T-helper 1 cell treated with Interleukin-12 subunit alpha and Interleukin-12 subunit beta and Interleukin-4 antibody, amounts not matched to agents 30 μg/mL and 1 μg/mL, for 36 hours (primary cell): ENCODE data around the gene FXYD6.

Source experiments
- H3K27ac Mint-ChIP-seq: one replicate; pipeline ENCODE4 v1.8.0; 2021; ENCODE audit warnings: mild to moderate bottlenecking, mixed read lengths
- H3K27me3 Mint-ChIP-seq: one replicate; pipeline ENCODE4 v1.8.0; 2021; ENCODE audit warnings: low read depth, mixed read lengths
- H3K36me3 Mint-ChIP-seq: one replicate; pipeline ENCODE4 v1.8.0; 2021; ENCODE audit warnings: low read depth, mixed read lengths
- H3K4me1 Mint-ChIP-seq: one replicate; pipeline ENCODE4 v1.8.0; 2021; ENCODE audit warnings: low read depth, mixed read lengths
- H3K4me3 Mint-ChIP-seq: one replicate; pipeline ENCODE4 v1.8.0; 2021; ENCODE audit warnings: mild to moderate bottlenecking, moderate library complexity, mixed read lengths
- H3K9me3 Mint-ChIP-seq: one replicate; pipeline ENCODE4 v1.8.0; 2021; ENCODE audit warnings: mixed read lengths

FXYD6 gene

GRCh38 chr11:117906126-117906525 lies 29.7 kb upstream of the FXYD6 start:
- Mint-ChIP-seq H3K36me3 (no peaks in the 10 kb centered on the region), H3K27ac (no peak overlapping the region), H3K4me1 (peaks cover 11% of the 10 kb centered on the region), H3K4me3 (no peak overlapping the region), H3K9me3 (no peaks in the 10 kb centered on the region), H3K27me3 (no peaks in the 10 kb centered on the region)

DNA sequence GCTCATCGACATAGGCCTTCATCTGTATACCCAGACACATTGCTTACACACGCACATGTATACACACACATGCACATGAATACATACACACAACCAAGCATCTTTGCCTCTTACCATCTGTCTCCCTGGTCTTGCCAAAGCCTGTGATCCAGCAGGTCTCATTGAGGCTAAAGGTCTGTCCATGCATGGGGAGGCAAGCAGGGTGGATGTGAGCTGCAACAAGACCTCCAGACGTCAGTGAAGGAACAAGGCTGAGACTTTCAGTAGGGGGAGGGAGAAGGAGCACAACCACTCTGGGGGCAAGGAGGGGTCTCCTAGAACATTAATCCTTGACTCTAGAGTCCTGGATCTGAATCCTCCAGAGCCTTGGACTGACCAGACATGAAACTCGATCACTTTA lies 29.1 kb upstream of the FXYD6 start:
- peaks cover 11% of the 10 kb centered on the region for H3K4me1 Mint-ChIP-seq
- H3K27me3 Mint-ChIP-seq: no peaks in the 10 kb centered on the region
- H3K9me3 Mint-ChIP-seq: no peaks in the 10 kb centered on the region
- H3K4me3 Mint-ChIP-seq: no peak overlapping the region
- H3K36me3 Mint-ChIP-seq: no peaks in the 10 kb centered on the region
- H3K27ac Mint-ChIP-seq: no peak overlapping the region

DNA sequence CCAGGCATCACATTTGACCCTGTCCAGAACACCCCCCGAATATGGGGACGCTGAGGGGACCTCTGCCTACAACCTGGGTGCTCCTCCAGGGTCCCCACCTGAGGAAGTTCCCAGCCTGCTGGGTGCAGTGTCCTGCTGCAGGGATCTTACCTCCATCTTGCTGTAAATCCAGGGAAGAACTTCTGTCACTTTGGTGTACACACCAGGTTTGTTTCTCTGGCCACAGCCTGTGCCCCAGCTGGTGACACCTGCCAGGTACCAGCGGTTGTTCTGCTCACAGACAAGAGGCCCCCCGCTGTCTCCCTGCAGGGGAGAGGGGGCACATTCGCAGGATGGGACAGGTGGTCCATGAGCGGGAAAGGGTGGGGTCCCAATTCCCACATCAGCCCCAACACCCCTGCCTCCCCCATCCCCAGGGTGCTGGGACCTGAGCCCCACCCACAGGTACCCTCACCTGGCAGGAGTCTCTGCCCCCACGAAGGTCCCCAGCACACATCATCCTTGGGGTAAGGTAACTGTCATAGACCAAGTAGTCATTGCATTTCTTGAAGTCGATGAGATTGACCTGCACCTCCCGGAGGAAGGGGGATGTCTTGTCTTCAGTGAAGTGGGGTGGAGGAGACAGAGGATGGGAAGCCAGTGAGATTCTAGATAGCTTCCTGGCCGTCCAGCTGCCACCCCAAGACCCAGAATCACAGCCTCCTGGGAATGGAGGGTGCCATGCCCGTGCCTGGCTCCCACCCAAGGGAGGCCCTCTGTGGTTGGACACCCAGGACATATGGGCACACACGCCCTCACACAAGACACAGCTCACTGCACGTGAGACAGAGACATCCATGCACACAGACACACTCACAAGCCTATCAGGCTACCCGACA lies 27.3 kb upstream of the FXYD6 start:
- Mint-ChIP-seq H3K4me1 (peaks cover 17% of the 10 kb centered on the region), H3K27ac (no peak overlapping the region), H3K9me3 (no peaks in the 10 kb centered on the region), H3K27me3 (no peaks in the 10 kb centered on the region), H3K36me3 (no peaks in the 10 kb centered on the region), H3K4me3 (no peak overlapping the region)

- no peak overlapping the region for H3K27ac Mint-ChIP-seq
- no peaks in the 10 kb centered on the region for H3K36me3 Mint-ChIP-seq
- H3K4me3 Mint-ChIP-seq: no peak overlapping the region
- peaks cover 6% of the 10 kb centered on the region for H3K4me1 Mint-ChIP-seq
- H3K9me3 Mint-ChIP-seq: no peaks in the 10 kb centered on the region
- no peaks in the 10 kb centered on the region for H3K27me3 Mint-ChIP-seq
These were observed 25.8 kb upstream of the FXYD6 start for GRCh38 chr11:117902001-117902845.

GRCh38 chr11:117901601-117902000 lies 25.1 kb upstream of the FXYD6 start:
- Mint-ChIP-seq H3K27me3 (peaks cover 5% of the 10 kb centered on the region), H3K4me1 (peaks cover 6% of the 10 kb centered on the region), H3K4me3 (no peak overlapping the region), H3K9me3 (no peaks in the 10 kb centered on the region), H3K36me3 (no peaks in the 10 kb centered on the region), H3K27ac (no peak overlapping the region)

DNA sequence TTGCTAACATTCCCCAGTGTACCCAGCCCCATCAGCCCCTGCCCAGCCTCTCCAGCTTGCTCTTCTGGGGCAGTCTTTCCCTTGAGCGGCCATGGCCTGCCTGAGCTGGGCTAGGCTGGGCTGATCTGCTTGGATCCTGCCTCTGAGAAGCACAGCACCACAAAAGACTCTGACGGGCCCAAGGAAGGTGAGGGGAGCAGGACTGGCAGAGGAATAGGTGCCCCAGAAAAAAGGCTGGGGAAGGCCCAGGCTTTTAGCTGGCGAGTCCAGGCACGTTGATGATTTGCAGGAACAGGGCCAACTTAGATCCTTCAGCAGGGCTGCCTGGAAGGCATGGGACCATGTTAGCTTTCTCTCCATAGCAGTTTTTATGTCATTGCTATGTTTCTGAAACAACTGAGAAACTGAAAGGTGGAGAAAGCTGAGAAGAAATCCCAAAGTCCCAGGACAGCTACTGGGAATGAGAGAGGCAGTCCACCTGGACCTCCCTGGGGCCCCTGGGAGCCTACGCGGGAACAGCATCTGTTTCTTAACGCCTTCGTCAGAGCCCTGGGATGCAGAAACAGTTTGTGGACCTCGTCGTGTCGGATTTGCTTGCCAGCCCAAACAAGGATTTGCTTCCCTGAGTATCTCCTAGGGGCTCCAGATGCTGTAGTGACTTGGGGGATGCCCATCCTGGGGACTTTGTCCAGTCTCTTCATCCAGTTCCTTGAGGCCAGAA lies 24.4 kb upstream of the FXYD6 start:
- no peaks in the 10 kb centered on the region for H3K9me3 Mint-ChIP-seq
- peaks cover 6% of the 10 kb centered on the region for H3K4me1 Mint-ChIP-seq
- H3K4me3 Mint-ChIP-seq: no peak overlapping the region
- no peaks in the 10 kb centered on the region for H3K36me3 Mint-ChIP-seq
- peaks cover 12% of the 10 kb centered on the region for H3K27me3 Mint-ChIP-seq
- no peak overlapping the region for H3K27ac Mint-ChIP-seq

GRCh38 chr11:117900121-117900648 lies 23.7 kb upstream of the FXYD6 start:
- no peak overlapping the region for H3K27ac Mint-ChIP-seq
- H3K4me3 Mint-ChIP-seq: no peak overlapping the region
- no peaks in the 10 kb centered on the region for H3K36me3 Mint-ChIP-seq
- H3K27me3 Mint-ChIP-seq: peaks cover 14% of the 10 kb centered on the region
- peaks cover 6% of the 10 kb centered on the region for H3K4me1 Mint-ChIP-seq
- H3K9me3 Mint-ChIP-seq: no peaks in the 10 kb centered on the region

- no peaks in the 10 kb centered on the region for H3K9me3 Mint-ChIP-seq
- H3K27me3 Mint-ChIP-seq: peaks cover 28% of the 10 kb centered on the region
- H3K4me1 Mint-ChIP-seq: peaks cover 6% of the 10 kb centered on the region
- H3K36me3 Mint-ChIP-seq: no peaks in the 10 kb centered on the region
- no peak overlapping the region for H3K4me3 Mint-ChIP-seq
- no peak overlapping the region for H3K27ac Mint-ChIP-seq
These were observed 21.6 kb upstream of the FXYD6 start for GRCh38 chr11:117898059-117898458.

DNA sequence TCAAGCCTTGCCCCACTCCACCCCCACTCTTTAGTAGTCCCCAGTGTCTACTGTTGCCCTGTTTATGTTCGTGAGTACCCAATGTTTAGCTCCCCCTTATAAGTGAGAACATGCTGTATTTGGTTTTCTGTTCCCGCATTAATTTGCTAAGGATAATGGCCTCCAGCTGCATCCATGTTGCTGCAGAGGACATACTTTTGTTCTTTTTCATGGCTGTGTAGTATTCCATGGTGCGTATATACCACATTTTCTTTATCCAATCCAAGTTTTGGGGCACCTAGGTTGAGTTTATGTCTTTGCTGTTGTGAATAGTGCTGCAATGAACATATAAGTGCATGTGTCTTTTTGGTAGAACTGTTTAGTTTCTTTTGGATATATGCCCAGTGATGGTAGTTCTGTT lies 16.2 kb upstream of the FXYD6 start:
- Mint-ChIP-seq H3K4me1 (no peaks in the 10 kb centered on the region), H3K27me3 (peaks cover 44% of the 10 kb centered on the region), H3K4me3 (no peak overlapping the region), H3K36me3 (no peaks in the 10 kb centered on the region), H3K9me3 (no peaks in the 10 kb centered on the region), H3K27ac (no peak overlapping the region)

DNA sequence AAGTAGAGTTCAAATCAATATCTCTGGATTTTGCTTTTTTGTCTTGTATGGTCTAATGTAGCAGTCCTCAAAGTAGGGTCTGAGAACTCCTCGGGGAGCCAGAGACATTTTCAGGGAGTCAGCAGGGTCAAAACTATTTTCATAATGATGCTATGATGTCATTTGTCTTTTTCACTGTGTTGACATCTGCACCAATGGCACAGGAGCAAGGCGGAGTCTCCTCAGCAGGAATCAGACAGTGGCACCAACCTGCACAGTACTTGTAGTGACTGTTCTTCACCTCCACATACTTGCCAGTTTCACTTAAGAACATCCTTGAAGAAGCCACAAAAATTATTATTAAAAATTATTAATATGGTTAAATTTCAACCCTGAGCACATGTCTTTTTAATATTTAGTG lies 14.9 kb upstream of the FXYD6 start:
- Mint-ChIP-seq H3K36me3 (no peaks in the 10 kb centered on the region), H3K9me3 (no peaks in the 10 kb centered on the region), H3K27me3 (peaks cover 41% of the 10 kb centered on the region), H3K27ac (no peak overlapping the region), H3K4me1 (no peaks in the 10 kb centered on the region), H3K4me3 (no peak overlapping the region)

DNA sequence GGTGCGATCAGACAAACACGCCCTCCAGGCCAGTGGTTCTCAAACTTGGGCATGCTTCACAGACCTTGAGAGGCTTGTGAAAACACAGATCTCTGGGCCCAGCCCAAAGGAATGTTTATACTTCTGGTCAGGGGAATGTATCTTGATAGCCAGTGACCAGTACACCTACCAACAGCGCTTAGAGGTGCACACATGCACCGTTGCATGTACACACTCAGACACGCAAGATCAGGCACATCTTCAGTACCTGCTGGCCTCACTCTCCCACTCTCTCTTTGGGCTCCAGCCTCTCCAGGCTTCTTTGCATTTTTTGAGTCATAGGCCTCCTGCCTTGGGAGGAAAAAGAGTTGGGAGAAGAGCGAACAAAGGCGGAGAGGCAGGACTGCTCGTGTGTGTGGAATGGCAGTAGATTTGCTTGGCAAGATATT lies 11.7 kb upstream of the FXYD6 start:
- Mint-ChIP-seq H3K36me3 (no peaks in the 10 kb centered on the region), H3K4me1 (no peaks in the 10 kb centered on the region), H3K4me3 (no peak overlapping the region), H3K9me3 (no peaks in the 10 kb centered on the region), H3K27me3 (peaks cover 37% of the 10 kb centered on the region), H3K27ac (no peak overlapping the region)

- Mint-ChIP-seq H3K36me3 (no peaks in the 10 kb centered on the region), H3K4me1 (no peaks in the 10 kb centered on the region), H3K4me3 (no peak overlapping the region), H3K9me3 (no peaks in the 10 kb centered on the region), H3K27ac (no peak overlapping the region), H3K27me3 (peaks cover 33% of the 10 kb centered on the region)
These were observed 11.1 kb upstream of the FXYD6 start for GRCh38 chr11:117887431-117888138.

- no peak overlapping the region for H3K27ac Mint-ChIP-seq
- no peaks in the 10 kb centered on the region for H3K36me3 Mint-ChIP-seq
- H3K4me3 Mint-ChIP-seq: no peak overlapping the region
- no peaks in the 10 kb centered on the region for H3K4me1 Mint-ChIP-seq
- H3K9me3 Mint-ChIP-seq: no peaks in the 10 kb centered on the region
- H3K27me3 Mint-ChIP-seq: peaks cover 48% of the 10 kb centered on the region
These were observed 9.3 kb upstream of the FXYD6 start for GRCh38 chr11:117885777-117886176.

DNA sequence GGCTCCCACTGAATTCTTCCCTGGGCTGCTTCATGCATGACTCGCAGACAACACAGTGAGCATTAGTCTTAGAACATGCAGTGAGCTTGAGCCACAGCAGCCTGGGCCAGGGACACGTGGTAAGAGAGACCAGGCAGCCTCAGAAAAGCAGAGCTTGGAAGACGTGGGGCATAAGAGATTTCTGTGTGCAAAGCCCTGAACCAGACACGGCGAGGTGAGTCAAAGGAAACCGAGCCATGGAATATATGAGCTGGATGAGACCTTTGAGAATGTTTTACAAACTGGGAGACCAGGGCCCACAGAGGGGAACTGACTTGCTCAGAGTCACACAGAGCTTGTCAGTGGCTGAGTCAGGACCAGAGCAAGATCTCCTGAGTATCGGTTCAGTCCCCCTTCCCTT lies 8.5 kb upstream of the FXYD6 start:
- no peaks in the 10 kb centered on the region for H3K36me3 Mint-ChIP-seq
- H3K4me3 Mint-ChIP-seq: no peak overlapping the region
- H3K27ac Mint-ChIP-seq: no peak overlapping the region
- H3K4me1 Mint-ChIP-seq: no peaks in the 10 kb centered on the region
- no peaks in the 10 kb centered on the region for H3K9me3 Mint-ChIP-seq
- peaks cover 55% of the 10 kb centered on the region for H3K27me3 Mint-ChIP-seq
